ENCODE results near the gene PTH2.
"Not testable (repeated sequence)": the region's sequence is repeated elsewhere in the genome, so short reads cannot be mapped to it uniquely, and the experiment has no call there.

PTH2 gene, protein sequence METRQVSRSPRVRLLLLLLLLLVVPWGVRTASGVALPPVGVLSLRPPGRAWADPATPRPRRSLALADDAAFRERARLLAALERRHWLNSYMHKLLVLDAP

DNA sequence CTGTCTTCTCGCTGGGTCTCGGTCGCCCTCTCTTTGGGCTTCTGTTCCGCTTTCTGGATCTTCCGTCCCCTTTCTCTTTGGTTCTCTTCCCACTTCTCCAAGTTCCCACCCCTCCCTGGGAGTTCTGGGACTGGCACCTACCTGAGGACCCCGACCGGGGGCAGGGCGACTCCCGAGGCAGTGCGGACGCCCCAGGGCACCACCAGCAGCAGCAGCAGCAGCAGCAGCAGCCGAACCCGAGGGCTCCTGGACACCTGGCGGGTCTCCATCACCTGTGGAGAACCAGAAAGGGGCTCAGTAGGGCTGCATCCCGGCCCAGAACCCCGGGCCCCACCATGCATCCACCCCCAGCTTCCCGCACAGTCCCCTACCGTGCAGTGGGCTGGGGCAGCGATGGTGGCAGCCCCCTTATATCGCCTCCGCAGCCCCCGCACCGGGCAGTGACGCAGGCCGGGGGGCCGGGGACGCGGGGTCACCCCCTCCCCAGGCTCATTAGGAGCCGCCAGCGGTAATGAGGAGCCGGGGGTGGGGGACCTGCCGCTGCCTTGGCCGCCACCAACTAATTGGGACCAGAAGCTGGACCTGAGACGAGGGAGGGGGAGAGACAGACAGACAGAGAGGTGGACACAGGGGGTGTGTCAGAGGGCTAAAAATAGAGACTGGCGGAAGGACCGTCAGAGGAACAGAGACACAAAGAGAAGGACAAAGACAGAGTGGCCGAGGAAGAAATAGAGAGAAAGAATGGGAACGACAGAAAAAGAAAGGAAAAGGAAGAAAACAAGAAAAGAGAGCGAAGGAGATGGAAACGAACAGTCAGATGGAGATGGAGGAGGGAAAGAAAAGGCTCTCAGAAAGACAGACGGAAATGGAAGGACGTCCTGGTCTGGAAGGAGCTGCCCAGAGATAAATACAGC lies at the start of gene PTH2:
Gene PTH2 (minus strand): TSS at position 371 of the 914 bp plus-strand sequence. CDS start 102 bp downstream, at position 269.
- DNase-seq = no peak

DNA sequence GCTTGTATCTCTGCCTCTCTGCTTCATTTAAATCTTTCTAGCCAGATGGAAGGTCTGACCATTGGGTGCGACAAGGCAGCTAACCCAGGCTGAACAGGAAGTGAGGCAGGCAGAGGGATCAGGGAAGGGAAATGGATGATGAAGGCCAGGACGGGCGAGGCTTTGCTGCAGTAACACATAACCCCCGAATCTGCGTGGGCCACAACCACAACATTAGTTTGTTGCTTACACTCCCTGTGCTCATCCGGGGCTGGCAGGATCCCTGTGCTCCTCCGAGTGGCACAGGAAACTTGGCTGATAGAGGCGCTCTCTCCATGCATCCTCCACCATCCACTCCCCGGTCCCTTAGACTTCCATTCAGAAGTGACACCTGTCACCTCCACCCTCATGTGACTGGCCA lies 49.7 kb upstream of the PTH2 start:
- DNase-seq = no peak

DNA sequence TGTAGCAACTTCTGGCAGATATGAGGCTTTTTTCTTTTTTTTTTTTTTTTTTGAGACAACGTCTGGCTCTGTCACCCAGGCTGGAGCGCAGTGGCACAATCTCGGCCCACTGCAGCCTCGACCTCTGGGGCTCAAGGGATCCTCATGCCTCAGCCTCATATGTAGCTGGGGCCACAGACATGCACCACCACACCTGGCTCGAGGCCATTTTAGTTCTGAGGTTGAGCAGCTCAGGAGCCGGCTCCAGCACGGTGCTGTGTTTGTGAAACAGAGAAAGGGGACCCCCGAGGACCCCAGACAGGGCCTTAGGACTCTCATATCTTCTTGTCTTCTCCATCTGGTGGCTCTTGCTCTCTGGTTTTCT lies 47.4 kb upstream of the PTH2 start:
- no peak for DNase-seq

DNA sequence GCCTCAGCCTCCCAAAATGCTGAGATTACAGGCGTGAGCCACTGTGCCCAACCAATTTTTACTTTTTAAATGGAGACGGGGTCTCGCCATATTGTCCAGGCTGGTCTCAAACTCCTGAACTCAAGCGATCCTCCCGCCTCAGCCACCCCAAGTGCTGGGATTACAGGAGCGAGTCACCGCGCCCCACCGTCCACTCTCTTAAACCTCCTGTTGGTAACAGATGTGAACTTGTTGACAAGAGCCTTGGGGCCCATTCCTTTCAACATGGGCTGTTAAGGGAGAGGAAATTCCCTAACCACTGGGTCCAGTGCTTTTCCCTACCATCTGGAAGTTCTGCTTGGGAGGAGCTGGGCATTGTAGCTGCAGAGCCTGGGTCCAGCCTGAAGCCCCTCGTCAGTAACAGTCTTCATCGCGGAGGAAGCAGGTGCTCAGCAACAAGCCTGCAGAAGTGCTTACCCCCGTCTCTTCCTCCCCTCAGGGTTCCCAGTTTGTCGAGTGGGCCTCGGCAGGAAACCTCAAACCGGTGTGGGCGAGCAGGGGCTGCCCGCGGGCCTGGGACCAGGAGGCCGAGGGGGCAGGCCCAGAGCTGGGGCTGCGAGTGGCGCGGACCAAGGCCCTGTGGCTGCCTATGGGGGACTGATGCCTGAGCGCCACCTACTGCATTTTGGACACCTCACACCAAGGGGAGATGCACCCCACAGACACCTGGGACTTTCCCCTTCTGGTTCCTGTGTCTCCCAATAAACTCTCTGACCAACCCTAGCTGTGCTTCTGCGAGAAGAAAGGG lies 46.8 kb upstream of the PTH2 start:
- DNase-seq = no peak

DNA sequence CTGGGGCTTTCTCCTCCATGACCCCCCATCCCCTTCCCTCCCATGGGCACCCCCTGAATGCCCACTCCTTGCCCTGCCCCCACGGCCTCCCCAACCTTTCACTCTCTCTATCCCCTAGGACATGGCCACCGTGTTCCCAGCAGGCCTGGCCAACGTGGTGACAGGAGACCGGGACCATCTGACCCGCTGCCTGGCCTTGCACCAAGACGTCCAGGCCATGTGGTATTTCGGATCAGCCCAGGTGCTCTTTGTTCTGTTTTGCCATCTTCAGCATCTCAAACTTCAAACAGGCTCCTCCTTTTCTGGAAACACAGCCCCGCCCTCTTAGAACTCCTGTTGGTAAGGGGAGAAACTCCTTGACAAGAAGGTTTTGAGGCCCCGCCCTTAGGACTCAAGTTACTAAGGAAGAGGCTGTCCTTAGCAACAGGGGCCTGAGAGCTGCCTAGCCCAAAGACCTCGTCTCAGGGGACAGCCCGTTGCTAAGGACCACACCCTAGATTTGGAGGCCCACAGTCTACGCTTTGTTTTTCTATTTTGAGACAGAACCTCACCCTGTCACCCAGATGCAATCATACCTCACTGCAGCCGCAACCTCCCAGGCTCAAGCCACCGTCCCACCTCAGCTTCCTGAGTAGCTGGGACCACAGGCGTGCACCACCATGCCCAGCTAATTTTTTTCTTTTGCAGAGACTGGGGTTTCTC lies 45.7 kb upstream of the PTH2 start:
- peak in 1 of 2 experiments; percentile 25 for DNase-seq

DNA sequence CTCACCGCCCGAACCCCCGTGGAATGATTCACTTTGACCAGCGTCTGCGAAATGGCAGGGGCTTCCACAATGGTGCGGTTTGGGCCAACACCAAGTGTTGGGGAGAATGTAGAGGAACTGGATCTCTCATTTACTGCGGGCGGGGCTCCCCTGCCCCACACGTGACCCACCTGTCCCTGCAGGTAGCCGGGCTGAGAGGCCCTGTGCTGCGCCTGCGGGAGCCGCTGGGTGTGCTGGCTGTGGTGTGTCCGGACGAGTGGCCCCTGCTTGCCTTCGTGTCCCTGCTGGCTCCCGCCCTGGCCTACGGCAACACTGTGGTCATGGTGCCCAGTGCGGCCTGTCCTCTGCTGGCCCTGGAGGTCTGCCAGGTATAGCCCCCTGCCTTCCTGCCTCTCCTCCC lies 45.0 kb upstream of the PTH2 start:
- DNase-seq = no peak

DNA sequence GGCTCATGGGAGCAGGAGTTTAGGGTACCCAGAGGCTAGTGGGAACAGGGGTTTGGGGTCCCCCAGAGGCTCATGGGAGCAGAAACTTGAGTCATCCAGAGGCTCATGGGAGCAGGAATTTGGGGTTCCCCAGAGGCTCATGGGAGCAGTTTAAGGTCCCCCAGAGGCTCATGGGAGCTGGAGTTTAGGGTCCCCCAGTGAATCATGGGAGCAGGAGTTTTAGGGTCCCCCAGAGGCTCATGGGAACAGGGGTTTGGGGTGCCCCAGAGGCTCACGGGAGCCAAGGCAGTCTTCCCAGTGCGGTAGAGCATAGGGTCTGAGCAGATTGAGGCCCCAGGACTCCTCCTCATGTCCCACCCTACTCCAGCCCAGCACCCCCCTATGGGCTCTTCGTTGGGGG lies 42.1 kb upstream of the PTH2 start:
- DNase-seq = no peak

DNA sequence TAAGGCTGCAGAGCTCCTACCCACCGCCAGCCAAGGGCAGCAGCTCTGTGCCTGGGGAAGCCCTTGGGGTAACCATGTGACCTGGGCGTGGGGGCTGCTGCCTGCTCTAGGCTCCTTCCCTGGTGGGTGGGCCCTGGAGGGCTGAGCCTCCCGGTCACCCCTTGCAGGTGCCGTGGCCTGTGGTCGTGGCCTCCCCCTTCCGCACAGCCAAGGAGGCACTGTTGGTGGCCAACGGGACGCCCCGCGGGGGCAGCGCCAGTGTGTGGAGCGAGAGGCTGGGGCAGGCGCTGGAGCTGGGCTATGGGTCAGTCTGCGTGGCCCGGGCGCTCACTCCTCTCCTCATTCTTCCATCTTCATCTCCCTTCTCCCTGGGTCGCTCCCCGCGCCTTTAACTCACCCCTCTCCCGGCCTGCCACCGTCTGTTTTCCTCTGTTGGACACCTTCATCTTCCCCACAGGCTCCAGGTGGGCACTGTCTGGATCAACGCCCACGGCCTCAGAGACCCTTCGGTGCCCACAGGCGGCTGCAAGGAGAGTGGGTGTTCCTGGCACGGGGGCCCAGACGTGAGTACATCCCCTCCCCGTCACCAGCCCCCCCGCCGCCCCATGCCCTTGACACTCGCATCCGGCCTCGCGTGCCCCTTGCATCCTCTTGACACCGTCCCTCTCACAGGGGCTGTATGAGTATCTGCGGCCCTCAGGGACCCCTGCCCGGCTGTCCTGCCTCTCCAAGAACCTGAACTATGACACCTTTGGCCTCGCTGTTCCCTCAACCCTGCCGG lies 40.9 kb upstream of the PTH2 start:
- no peak for DNase-seq

DNA sequence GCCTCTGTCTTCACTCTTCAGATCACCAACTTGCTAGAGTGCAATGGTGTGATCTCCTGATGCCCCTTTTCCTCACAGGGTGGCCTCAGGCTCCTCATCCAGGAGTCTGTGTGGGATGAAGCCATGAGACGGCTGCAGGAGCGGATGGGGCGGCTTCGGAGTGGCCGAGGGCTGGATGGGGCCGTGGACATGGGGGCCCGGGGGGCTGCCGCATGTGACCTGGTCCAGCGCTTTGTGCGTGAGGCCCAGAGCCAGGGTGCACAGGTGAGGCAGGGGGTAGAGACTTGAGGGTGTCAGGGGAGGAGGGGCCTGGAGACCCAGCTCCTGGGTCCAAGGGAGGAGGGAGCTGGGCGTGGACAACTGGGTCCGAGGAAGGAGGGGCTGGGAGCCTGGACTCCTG lies 39.3 kb upstream of the PTH2 start:
- DNase-seq = no peak

DNA sequence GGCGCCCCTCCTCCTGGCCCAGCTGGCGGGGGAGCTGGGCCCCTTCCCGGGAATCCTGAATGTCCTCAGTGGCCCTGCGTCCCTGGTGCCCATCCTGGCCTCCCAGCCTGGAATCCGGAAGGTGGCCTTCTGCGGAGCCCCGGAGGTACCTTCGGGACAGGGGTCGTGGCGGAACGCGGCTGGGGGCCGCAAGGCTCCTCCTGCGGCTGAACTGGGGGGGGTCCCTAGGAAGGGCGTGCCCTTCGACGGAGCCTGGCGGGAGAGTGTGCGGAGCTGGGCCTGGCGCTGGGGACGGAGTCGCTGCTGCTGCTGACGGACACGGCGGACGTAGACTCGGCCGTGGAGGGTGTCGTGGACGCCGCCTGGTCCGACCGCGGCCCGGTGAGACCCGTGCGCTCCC lies 38.4 kb upstream of the PTH2 start:
- DNase-seq = no peak

DNA sequence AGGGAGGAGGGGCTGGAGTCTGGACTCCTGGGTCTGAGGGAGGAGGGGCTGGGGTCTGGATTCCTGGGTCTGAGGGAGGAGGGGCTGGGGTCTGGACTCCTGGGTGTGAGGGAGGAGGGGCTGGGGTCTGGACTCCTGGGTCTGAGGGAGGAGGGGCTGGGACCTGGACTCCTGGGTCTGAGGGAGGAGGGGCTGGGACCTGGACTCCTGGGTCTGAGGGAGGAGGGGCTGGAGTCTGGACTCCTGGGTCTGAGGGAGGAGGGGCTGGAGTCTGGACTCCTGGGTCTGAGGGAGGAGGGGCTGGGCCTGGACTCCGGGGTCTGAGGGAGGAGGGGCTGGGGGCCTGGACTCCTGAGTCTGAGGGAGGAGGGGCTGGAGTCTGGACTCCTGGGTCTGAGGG lies 37.9 kb upstream of the PTH2 start:
- not testable (repeated sequence) for DNase-seq

DNA sequence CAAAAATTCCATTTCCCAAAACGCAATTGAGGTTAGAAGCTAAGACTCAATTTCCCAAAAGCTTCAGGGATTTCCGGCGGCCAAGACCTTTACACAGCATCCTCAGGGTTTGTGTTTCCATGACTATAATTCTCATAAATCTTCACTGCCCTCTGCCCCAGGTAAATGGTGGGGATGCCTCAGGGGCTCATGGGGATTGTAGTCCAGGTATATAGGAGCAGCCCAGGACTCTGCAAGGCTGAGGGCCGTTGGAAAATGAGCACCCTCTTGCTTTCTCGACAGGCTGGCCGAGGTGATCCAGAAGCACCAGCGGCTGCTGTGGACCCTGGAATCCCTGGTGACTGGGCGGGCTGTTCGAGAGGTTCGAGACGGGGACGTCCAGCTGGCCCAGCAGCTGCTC lies 36.1 kb upstream of the PTH2 start:
- no peak for DNase-seq

DNA sequence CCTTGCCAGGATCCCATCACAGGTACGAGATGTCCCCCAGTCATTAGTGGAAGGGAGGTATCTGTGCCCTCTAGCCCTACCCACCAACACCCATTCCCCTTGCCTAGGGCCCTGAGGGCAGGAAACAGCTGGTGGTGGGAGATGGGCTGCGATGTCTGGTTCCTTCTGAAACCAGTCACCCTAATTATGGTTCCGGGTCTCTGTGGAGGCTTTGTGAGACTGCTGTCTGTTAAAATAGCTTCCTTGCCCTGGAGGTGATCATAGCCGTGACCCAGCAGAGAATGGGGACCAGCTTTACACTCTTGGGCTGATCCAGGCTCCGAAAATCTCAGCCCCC lies 35.3 kb upstream of the PTH2 start:
- no peak for DNase-seq

DNA sequence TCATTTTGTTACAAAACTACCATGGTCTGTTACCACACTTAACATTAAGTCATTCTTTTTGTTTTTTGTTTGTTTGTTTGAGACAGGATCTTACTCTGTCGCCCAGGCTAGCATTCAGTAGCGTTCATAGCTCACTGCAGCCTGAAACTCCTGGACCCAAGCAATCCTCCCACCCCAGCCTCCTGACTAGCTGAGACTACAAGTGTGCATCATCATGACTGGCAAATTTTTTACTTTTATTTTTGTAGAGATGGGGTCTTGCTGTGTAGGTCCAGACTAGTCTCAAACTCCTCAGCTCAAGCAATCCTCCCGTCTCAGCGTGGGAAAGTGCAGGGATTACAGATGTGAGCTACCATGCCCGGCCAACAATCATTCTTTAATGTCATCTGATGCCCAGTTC lies 33.1 kb upstream of the PTH2 start:
- DNase-seq = no peak

DNA sequence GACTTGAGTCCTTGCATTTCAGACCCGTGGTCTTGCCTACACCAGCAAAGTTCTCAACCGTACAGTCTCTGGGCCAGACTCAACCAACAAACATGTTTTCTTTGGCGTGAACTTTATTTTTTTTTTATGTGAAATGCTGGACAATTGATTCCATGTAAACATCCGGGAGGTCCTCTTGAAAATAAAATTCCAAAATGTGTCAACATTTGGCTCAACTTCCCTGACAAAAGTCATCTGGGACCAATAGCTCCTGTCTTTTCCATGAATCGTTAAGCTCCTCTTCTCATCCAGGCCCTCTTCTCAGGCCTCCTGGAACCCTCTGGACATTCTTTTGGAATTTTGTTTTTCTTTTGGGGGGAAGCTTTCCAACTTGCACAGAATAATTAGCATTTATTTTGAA lies 32.5 kb upstream of the PTH2 start:
- no peak for DNase-seq

DNA sequence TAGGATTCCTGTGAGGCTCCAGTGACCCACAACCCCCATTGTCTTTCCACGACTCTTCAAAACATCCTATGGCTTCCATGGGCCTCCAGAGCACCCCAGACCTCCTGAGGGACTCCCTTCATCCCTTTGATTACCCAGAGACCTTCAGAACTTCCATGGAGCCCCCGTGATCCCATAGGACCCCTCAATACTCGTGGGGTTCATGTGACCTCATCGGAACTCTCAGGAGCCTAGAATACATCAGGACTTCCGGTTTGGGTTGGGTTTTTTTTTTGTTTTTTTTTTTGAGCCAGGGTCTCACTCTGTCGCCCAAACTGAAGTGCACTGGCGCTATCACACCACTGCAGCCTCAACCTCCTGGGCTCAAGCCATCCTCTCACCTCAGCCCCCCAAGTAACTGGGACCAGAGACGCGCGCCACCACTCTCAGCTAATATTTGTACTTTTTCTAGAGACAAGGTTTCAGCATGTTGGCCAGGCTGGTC lies 30.6 kb upstream of the PTH2 start:
- DNase-seq = no peak

DNA sequence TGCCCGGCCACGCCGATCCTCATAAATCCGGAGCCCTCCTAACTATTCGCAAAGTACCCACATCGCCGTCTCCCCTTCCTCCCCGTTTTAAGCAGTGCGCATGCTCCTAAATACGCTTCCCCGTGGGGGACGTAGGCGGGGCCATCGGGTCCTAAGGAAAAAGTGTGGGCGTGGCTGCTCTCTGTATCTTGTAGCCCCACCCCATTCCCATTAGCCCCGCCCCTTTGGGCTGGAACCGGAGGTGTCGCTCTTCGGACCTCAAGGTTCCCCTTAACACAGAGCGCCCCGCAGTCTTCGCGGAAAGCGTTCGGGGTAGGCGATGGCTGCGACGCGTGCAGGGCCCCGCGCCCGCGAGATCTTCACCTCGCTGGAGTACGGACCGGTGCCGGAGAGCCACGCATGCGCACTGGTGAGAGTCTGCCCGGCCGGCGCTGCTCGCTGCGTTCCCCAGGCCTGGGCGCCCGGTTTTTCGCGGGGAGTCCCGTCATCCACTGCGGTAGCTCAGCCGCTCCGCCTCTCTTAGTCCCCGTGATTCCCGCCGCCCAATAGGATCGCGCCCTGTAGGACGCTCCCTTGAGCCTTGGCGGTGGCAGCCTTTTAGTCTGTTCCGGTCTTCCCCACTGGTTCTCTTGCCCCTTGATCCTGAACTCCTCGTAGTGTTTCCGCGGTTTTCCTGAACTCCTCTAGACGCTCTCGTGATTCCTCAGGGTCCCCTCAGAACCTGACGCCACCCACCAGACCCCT lies 29.9 kb upstream of the PTH2 start, which contains the start of gene ALDH16A1:
Gene ALDH16A1 (plus strand): TSS at position 213 of the 744 bp plus-strand sequence. CDS start 107 bp downstream, at position 320.
- DNase-seq = peak; percentile 99 to 100

DNA sequence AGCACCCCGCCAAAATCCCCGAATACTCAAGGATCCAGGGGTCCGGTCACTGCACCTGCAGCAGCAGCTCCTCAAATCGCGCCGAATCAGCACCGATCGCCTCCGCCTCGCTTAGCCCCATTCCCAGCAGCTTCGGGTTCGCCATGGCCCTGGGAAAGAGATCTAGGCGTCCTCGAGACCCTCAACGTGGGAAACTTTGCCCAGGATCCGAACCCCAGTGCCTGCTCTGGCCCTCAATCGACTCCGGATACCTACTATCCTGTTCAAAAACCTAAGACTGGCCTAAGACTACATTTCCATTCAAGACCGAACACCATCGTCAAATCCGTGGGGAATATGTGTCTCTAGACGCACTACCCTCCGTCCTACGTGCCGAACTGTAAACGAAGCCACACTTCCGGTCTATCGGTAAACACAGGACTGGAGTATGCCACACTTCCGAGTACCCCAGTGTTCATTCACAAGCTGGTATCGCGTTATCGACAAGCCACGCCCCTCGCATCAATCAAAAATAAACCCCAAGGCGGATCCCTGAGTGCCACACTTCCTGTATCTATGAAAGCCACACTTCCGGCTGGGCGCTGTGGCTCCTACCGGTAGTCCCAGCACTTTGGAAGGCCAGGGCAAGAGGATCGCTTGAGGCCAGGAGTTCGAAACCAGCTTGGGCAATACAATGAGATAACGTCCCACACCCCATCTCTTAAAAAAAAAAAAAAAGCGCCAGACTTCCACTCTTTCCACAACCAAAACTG lies 28.4 kb upstream of the PTH2 start, which contains the start of gene PIH1D1:
Gene PIH1D1 (minus strand): TSS at position 385 of the 752 bp plus-strand sequence. CDS start 240 bp downstream, at position 145.
- DNase-seq = peak; percentile 100

DNA sequence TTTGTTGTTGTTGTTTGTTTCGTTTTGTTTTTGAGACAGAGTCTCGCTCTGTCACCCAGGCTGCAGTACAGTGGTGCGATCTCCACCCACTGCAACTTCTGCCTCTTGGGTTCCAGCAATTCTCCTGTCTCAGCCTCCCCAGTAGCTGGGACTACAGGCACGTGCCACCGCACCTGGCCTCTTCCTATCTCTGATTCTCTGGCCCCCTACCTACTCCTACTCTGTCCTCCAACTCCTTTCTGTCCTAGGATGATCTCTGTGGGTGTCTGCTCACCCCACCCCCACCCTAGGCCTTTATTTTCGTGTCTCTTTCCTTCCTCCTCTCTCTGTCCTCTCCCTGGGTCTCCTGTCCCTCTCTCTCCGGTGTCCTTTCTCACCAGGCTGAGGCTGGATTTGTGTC lies 27.2 kb upstream of the PTH2 start:
- no peak for DNase-seq

DNA sequence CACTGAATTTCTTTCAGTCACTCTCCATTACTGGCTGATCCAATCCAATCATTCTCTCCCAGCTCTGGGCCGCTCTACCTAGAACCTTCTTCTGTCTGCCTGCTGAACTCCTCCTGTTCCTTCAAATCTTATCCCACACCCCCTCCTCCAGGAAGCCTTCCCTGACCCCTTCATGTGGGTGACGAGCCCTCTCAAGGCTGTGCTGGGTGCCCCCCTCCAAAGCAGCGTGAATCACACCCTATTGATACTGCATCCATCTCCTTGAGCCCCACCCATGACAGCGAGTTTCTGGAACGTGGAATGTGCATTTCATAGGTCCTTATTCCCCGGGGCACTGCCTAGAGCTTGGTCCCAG lies 25.2 kb upstream of the PTH2 start:
- DNase-seq = no peak

Data from NCI-H1930 (cell line).